SK-N-SH treated with all-trans-retinoic acid at 6 μM for 48 hours (cell line): ENCODE measurements around the gene ZSWIM6.

Experiments used
- ATAC-seq: fragments of 200-7000 bp; cut with Tn5 transposase; 3 replicates; pipeline ENCODE4 v1.9.1; 2020; ENCODE audit warnings: mild to moderate bottlenecking, moderate library complexity
- ARNTL ChIP-seq: fragments of 450-650 bp; formaldehyde crosslinking; IDR thresholded peaks from 2 replicates; pipeline ENCODE4 v1.5.0; 2020; ENCODE audit warnings: low read depth, mild to moderate bottlenecking, moderate library complexity, borderline replicate concordance
- BACH2 ChIP-seq: fragments of 250-450 bp; sonication (Bioruptor Pico); IDR thresholded peaks from 2 replicates; pipeline ENCODE4 v1.9.0; 2021; ENCODE audit warnings: mild to moderate bottlenecking, borderline replicate concordance
- CREB5 ChIP-seq: fragments of 250-450 bp; sonication (Bioruptor Pico); IDR thresholded peaks from 2 replicates; pipeline ENCODE4 v1.5.1; 2020; ENCODE audit warnings: low read depth, mild to moderate bottlenecking, moderate library complexity
- CSRNP3 ChIP-seq: fragments of 250-450 bp; sonication (Bioruptor Pico); IDR thresholded peaks from 2 replicates; pipeline ENCODE4 v1.5.1; 2021; ENCODE audit warnings: mild to moderate bottlenecking, moderate library complexity
- GLIS3 ChIP-seq: fragments of 250-450 bp; sonication (Bioruptor Pico); IDR thresholded peaks from 2 replicates; pipeline ENCODE4 v1.5.0; 2020; ENCODE audit warnings: mild to moderate bottlenecking, moderate library complexity
- ISL1 ChIP-seq: fragments of 250-450 bp; sonication (Bioruptor Pico); IDR thresholded peaks from 2 replicates; pipeline ENCODE4 v2.1.2; 2022; ENCODE audit warnings: mild to moderate bottlenecking, moderate library complexity
- OSR1 ChIP-seq: fragments of 250-450 bp; sonication (Bioruptor Pico); IDR thresholded peaks from 2 replicates; pipeline ENCODE4 v1.8.0; 2022; ENCODE audit warnings: moderate library complexity, mild to moderate bottlenecking, inconsistent platforms
- PATZ1 ChIP-seq: fragments of 250-450 bp; sonication (Bioruptor Pico); IDR thresholded peaks from 2 replicates; pipeline ENCODE4 v1.8.0; 2020; ENCODE audit warnings: mild to moderate bottlenecking, moderate library complexity, borderline replicate concordance
- POU6F1 ChIP-seq: fragments of 250-450 bp; sonication (Bioruptor Pico); IDR thresholded peaks from 2 replicates; pipeline ENCODE4 v1.8.0; 2021; ENCODE audit warnings: low read depth, mild to moderate bottlenecking, moderate library complexity, borderline replicate concordance
- PPARA ChIP-seq: fragments of 250-450 bp; sonication (Bioruptor Pico); IDR thresholded peaks from 2 replicates; pipeline ENCODE4 v1.5.0; 2020; ENCODE audit warnings: mild to moderate bottlenecking, borderline replicate concordance
- RARB ChIP-seq: fragments of 250-450 bp; sonication (Bioruptor Pico); IDR thresholded peaks from 2 replicates; pipeline ENCODE4 v1.8.0; 2021; ENCODE audit warnings: mild to moderate bottlenecking, moderate library complexity
- SNAI2 ChIP-seq: fragments of 250-450 bp; sonication (Bioruptor Pico); IDR thresholded peaks from 2 replicates; pipeline ENCODE4 v1.5.0; 2020; ENCODE audit warnings: mild to moderate bottlenecking, moderate library complexity
- TCF4 ChIP-seq: fragments of 250-450 bp; sonication (Bioruptor Pico); IDR thresholded peaks from 2 replicates; pipeline ENCODE4 v1.8.0; 2021; ENCODE audit warnings: mild to moderate bottlenecking, moderate library complexity, borderline replicate concordance
- TOX ChIP-seq: fragments of 250-450 bp; sonication (Bioruptor Pico); IDR thresholded peaks from 2 replicates; pipeline ENCODE4 v1.8.0; 2021; ENCODE audit warnings: mild to moderate bottlenecking, moderate library complexity, borderline replicate concordance
- TSHZ2 ChIP-seq: fragments of 250-450 bp; sonication (Bioruptor Pico); IDR thresholded peaks from 2 replicates; pipeline ENCODE4 v1.5.0; 2020; ENCODE audit warnings: mild to moderate bottlenecking, moderate library complexity
- ZC3H10 ChIP-seq: fragments of 250-450 bp; sonication (Bioruptor Pico); IDR thresholded peaks from 2 replicates; pipeline ENCODE4 v1.5.1; 2021; ENCODE audit warnings: mild to moderate bottlenecking, moderate library complexity
- ZFP3 ChIP-seq: fragments of 250-450 bp; sonication (Bioruptor Pico); IDR thresholded peaks from 2 replicates; pipeline ENCODE4 v1.5.0; 2020; ENCODE audit warnings: mild to moderate bottlenecking, moderate library complexity
- ZFP30 ChIP-seq: fragments of 450-650 bp; formaldehyde crosslinking; IDR thresholded peaks from 2 replicates; pipeline ENCODE4 v1.5.0; 2022; ENCODE audit warnings: mild to moderate bottlenecking, moderate library complexity
- ZNF565 ChIP-seq: fragments of 450-650 bp; formaldehyde crosslinking; conservative IDR thresholded peaks from 2 replicates; pipeline ENCODE4 v1.5.0; 2020; ENCODE audit warnings: low read depth, mild to moderate bottlenecking, moderate library complexity
- ZNF70 ChIP-seq: fragments of 450-650 bp; formaldehyde crosslinking; IDR thresholded peaks from 2 replicates; pipeline ENCODE4 v1.5.0; 2020; ENCODE audit warnings: mild to moderate bottlenecking, moderate library complexity
- ZNF8 ChIP-seq: fragments of 450-650 bp; formaldehyde crosslinking; IDR thresholded peaks from 2 replicates; pipeline ENCODE4 v1.5.0; 2020; ENCODE audit warnings: mild to moderate bottlenecking, moderate library complexity

ZSWIM6 gene

GRCh38 chr5:61567337-61567736 is 235.3 kb downstream of the ZSWIM6 start:
- TF ChIP-seq BACH2 (no peak), CSRNP3 (CRISPR knock-in tag) (no peak), ZC3H10 (CRISPR knock-in tag) (no peak), POU6F1 (CRISPR knock-in tag) (no peak), GLIS3 (no peak), PPARA (CRISPR knock-in tag) (no peak), RARB (CRISPR knock-in tag) (no peak), PATZ1 (CRISPR knock-in tag) (no peak), ISL1 (no peak), ZFP30 (CRISPR knock-in tag) (no peak), ZFP3 (CRISPR knock-in tag) (no peak), ARNTL (CRISPR knock-in tag) (no peak), TOX (CRISPR knock-in tag) (no peak)
- TF ChIP-seq, all 23 proteins: peak for 0
- ATAC-seq: no peak

- TF ChIP-seq TCF4 (CRISPR knock-in tag): no peak
- no peak for TF ChIP-seq TOX (CRISPR knock-in tag)
- TF ChIP-seq OSR1 (CRISPR knock-in tag): no peak
- TF ChIP-seq, all 23 proteins: peak for 0
- ATAC-seq: no peak
These were observed 237.3 kb downstream of the ZSWIM6 start for GRCh38 chr5:61569353-61569752.

- ATAC-seq: no peak
- TF ChIP-seq CREB5 (CRISPR knock-in tag): no peak
- no peak for TF ChIP-seq BACH2
- no peak for TF ChIP-seq TSHZ2 (CRISPR knock-in tag)
- no peak for TF ChIP-seq PPARA (CRISPR knock-in tag)
- TF ChIP-seq TOX (CRISPR knock-in tag): no peak
- TF ChIP-seq ARNTL (CRISPR knock-in tag): no peak
- TF ChIP-seq ZC3H10 (CRISPR knock-in tag): no peak
- TF ChIP-seq ZNF8 (CRISPR knock-in tag): no peak
- no peak for TF ChIP-seq SNAI2 (CRISPR knock-in tag)
- no peak for TF ChIP-seq GLIS3
- TF ChIP-seq ZFP3 (CRISPR knock-in tag): no peak
- no peak for TF ChIP-seq POU6F1 (CRISPR knock-in tag)
- no peak for TF ChIP-seq ZNF70 (CRISPR knock-in tag)
- TF ChIP-seq PATZ1 (CRISPR knock-in tag): no peak
- no peak for TF ChIP-seq ZNF565
These were observed 238.7 kb downstream of the ZSWIM6 start for GRCh38 chr5:61570767-61571166.
